ENCODE measurements around the gene ERG. TPM values are rescaled to one million over a fixed set of nuclear protein-coding genes. Genes with fewer than 3 reads are reported as not detected.

The ERG gene
- total RNA-seq, 3 donors from 2014 or later (not counting 1 experiment from before 2014, with no cell fraction given) = 0.36 to 0.58 TPM; not detected in 1

- DNase-seq = no peak
- intact Hi-C loops (cut with micrococcal nuclease) = no loop called here
- no peaks in the 10 kb centered on the region for H3K27me3 ChIP-seq (ENCODE audit: control insufficient read depth, insufficient read depth, low read length)
- Mint-ChIP-seq H3K27ac (no peak overlapping the region), H3K4me1 (no peaks in the 10 kb centered on the region), H3K4me3 (no peak overlapping the region), H3K27me3 (ENCODE audit: low read depth in 2 of 2) (peaks cover 4 to 7% of the 10 kb centered on the region in 2 donors), H3K36me3 (no peaks in the 10 kb centered on the region), H3K9me3 (no peaks in the 10 kb centered on the region)
- H3K36me3 ChIP-seq (ENCODE audit: control insufficient read depth, insufficient read depth, low read length) = no peaks in the 10 kb centered on the region
- H3K4me3 ChIP-seq (ENCODE audit: low read length) = no peak overlapping the region
- no peaks in the 10 kb centered on the region for H3K4me1 ChIP-seq (ENCODE audit: control insufficient read depth, insufficient read depth, low read length)
- TF ChIP-seq CTCF (IDR thresholded peaks at IDR 0.05) = no peak
- no peak overlapping the region for H3K27ac ChIP-seq (ENCODE audit: low read length)
- no peaks in the 10 kb centered on the region for H3K9me3 ChIP-seq (ENCODE audit: control insufficient read depth, insufficient read depth, low read length)
- 71% methylated on average over 3 of the region's 5 CpGs for WGBS (ENCODE audit: insufficient coverage)
- no peak for ATAC-seq
Observed at GRCh38 chr21:38531039-38531541, 32.8 kb upstream of the ERG start.

GRCh38 chr21:38527737-38528136 is 29.5 kb upstream of the ERG start:
- Mint-ChIP-seq H3K4me3 (no peak overlapping the region), H3K4me1 (peaks cover 0 to 6% of the 10 kb centered on the region in 2 donors), H3K36me3 (no peaks in the 10 kb centered on the region), H3K27ac (no peak overlapping the region), H3K9me3 (no peaks in the 10 kb centered on the region), H3K27me3 (ENCODE audit: low read depth in 2 of 2) (peaks cover 8 to 31% of the 10 kb centered on the region in 2 donors)
- TF ChIP-seq CTCF (IDR thresholded peaks at IDR 0.05) = no peak
- Histone ChIP-seq H3K27ac (ENCODE audit: low read length) (no peak overlapping the region), H3K9me3 (ENCODE audit: control insufficient read depth, insufficient read depth, low read length) (no peaks in the 10 kb centered on the region), H3K4me1 (ENCODE audit: control insufficient read depth, insufficient read depth, low read length) (no peaks in the 10 kb centered on the region), H3K4me3 (ENCODE audit: low read length) (no peak overlapping the region), H3K36me3 (ENCODE audit: control insufficient read depth, insufficient read depth, low read length) (no peaks in the 10 kb centered on the region), H3K27me3 (ENCODE audit: control insufficient read depth, insufficient read depth, low read length) (no peaks in the 10 kb centered on the region)
- ATAC-seq = no peak
- no peak for DNase-seq
- intact Hi-C loops (cut with micrococcal nuclease) = no loop called here
- 88% methylated on average over 8 of the region's 8 CpGs for WGBS (ENCODE audit: insufficient coverage)

GRCh38 chr21:38525454-38525853 is 27.2 kb upstream of the ERG start:
- Histone ChIP-seq H3K27me3 (ENCODE audit: control insufficient read depth, insufficient read depth, low read length) (no peaks in the 10 kb centered on the region), H3K4me1 (ENCODE audit: control insufficient read depth, insufficient read depth, low read length) (no peaks in the 10 kb centered on the region), H3K4me3 (ENCODE audit: low read length) (no peak overlapping the region), H3K9me3 (ENCODE audit: control insufficient read depth, insufficient read depth, low read length) (no peaks in the 10 kb centered on the region), H3K27ac (ENCODE audit: low read length) (no peak overlapping the region), H3K36me3 (ENCODE audit: control insufficient read depth, insufficient read depth, low read length) (no peaks in the 10 kb centered on the region)
- Mint-ChIP-seq H3K4me1 (peaks cover 0 to 6% of the 10 kb centered on the region in 2 donors), H3K4me3 (no peak overlapping the region), H3K36me3 (no peaks in the 10 kb centered on the region), H3K27ac (no peak overlapping the region), H3K9me3 (no peaks in the 10 kb centered on the region), H3K27me3 (ENCODE audit: low read depth in 2 of 2) (peaks cover 8 to 34% of the 10 kb centered on the region in 2 donors)
- WGBS (ENCODE audit: insufficient coverage) = 48% methylated on average over 9 of the region's 9 CpGs
- DNase-seq (no peak), ATAC-seq (no peak)
- intact Hi-C loops (cut with micrococcal nuclease) = no loop called here
- TF ChIP-seq CTCF (IDR thresholded peaks at IDR 0.05) = no peak

All from natural killer cell (primary cell).